Upper lobe of left lung (tissue), 6 donors: ENCODE measurements around the gene ANK3. TPM values are rescaled to one million over a fixed set of nuclear protein-coding genes. Genes with fewer than 3 reads are reported as not detected.

ENCODE experiments used
- ATAC-seq, 2 donors: fragments of 200-7000 bp; cut with Tn5 transposase; one replicate each; pipeline ENCODE4 v1.9.1; 2022; ENCODE audit warnings: mild to moderate bottlenecking in 2 of 2, moderate library complexity in 2 of 2; ENCODE audit not compliant: low FRiP score in 2 of 2
- DNase-seq, 2 donors: peaks; one replicate each; pipeline ENCODE4 v3.0.0-alpha.2; 2019 to 2020
- H3K27ac ChIP-seq, 4 donors: fragments of 200-600 bp; sonication (generic); one replicate each; pipeline ENCODE4 v1.5.1; 2016 to 2019
- H3K27me3 ChIP-seq, 4 donors: fragments of 200-600 bp; sonication (generic); one replicate each; pipeline ENCODE4 v1.5.1; 2017 to 2019
- H3K36me3 ChIP-seq, 4 donors: fragments of 200-600 bp; sonication (generic); one replicate each; pipeline ENCODE4 v1.5.1; 2016 to 2019
- H3K4me1 ChIP-seq, 4 donors: fragments of 200-600 bp; sonication (generic); one replicate each; pipeline ENCODE4 v1.5.1; 2018 to 2019
- H3K4me3 ChIP-seq, 4 donors: fragments of 200-600 bp; sonication (generic); one replicate each; pipeline ENCODE4 v1.5.1; 2017 to 2019; ENCODE audit warnings: mild to moderate bottlenecking in 2 of 4, moderate library complexity in 1 of 4
- H3K9me3 ChIP-seq, 4 donors: fragments of 200-600 bp; sonication (generic); one replicate each; pipeline ENCODE4 v1.5.1; 2018 to 2019
- CTCF ChIP-seq, 6 experiments: fragments of 450-650 bp in 4 of 6; fragments of 200-600 bp in 2 of 6; sonication (generic) in 2 of 6; IDR thresholded peaks; one replicate each; pipeline ENCODE4 v1.5.1; 2016 to 2019; ENCODE audit warnings: antibody characterized with exemption in 6 of 6
- EP300 ChIP-seq, 4 donors: sonication (generic); formaldehyde crosslinking; IDR thresholded peaks; one replicate each; pipeline ENCODE4 v1.5.1; 2017; ENCODE audit warnings: antibody characterized with exemption in 4 of 4, control low read depth in 2 of 4
- POLR2A ChIP-seq, 4 donors: fragments of 450-650 bp; IDR thresholded peaks; one replicate each; pipeline ENCODE4 v1.5.1; 2016 to 2017; ENCODE audit warnings: antibody characterized with exemption in 4 of 4, mild to moderate bottlenecking in 2 of 4
- POLR2AphosphoS5 ChIP-seq, 2 donors: sonication (generic); formaldehyde crosslinking; IDR thresholded peaks; one replicate each; pipeline ENCODE4 v1.5.1; 2017; ENCODE audit warnings: antibody characterized with exemption in 2 of 2
- WGBS, 2 donors: methylation state at CpG; one replicate each; pipeline ENCODE4 v1.1.5; 2017 to 2018; 5-methylcytosine and 5-hydroxymethylcytosine counted together
- total RNA-seq, 6 donors: library from RNA; depleted of rRNA in 4 of 6; stranded (reverse); fragments of >200 nt in 4 of 6; gene quantifications; one replicate each; pipeline versions ENCODE4 v1.1.0 to v1.2.1, GENCODE V29; 2016 to 2021
- donor health status: DM: no; HTN: no; CAD: no; lungs with moderate emphysema.
- donor health status: DM: no; HTN: yes; CAD: no; lungs with severe emphysema.

ANK3 gene
- total RNA-seq, 6 donors from 2014 or later = 43.9 to 193 (median 98.5) TPM

GRCh38 chr10:60362461-60362860 lies 27.2 kb downstream of the ANK3 start:
- H3K36me3 ChIP-seq = no peaks in the 10 kb centered on the region
- ATAC-seq (peak in 1 of 2 donors; percentile 34), DNase-seq (no peak)
- no peaks in the 10 kb centered on the region for H3K9me3 ChIP-seq
- no peaks in the 10 kb centered on the region for H3K4me1 ChIP-seq
- 93 to 96% methylated on average over 4 to 6 of the region's 6 CpGs for WGBS, 2 donors
- H3K27ac ChIP-seq = no peak overlapping the region
- TF ChIP-seq CTCF (IDR thresholded peaks at IDR 0.05) (no peak), EP300 (IDR thresholded peaks at IDR 0.05) (no peak), POLR2AphosphoS5 (IDR thresholded peaks at IDR 0.05) (no peak), POLR2A (IDR thresholded peaks at IDR 0.05) (no peak)
- no peaks in the 10 kb centered on the region for H3K27me3 ChIP-seq
- H3K4me3 ChIP-seq = no peak overlapping the region

GRCh38 chr10:60359066-60359465 lies 30.6 kb downstream of the ANK3 start:
- Histone ChIP-seq H3K36me3 (no peaks in the 10 kb centered on the region), H3K27ac (no peak overlapping the region), H3K4me1 (no peaks in the 10 kb centered on the region), H3K27me3 (no peaks in the 10 kb centered on the region), H3K4me3 (no peak overlapping the region), H3K9me3 (no peaks in the 10 kb centered on the region)
- no peak for ATAC-seq
- DNase-seq = no peak
- no peak for TF ChIP-seq POLR2AphosphoS5 (IDR thresholded peaks at IDR 0.05)
- TF ChIP-seq EP300 (IDR thresholded peaks at IDR 0.05) = no peak
- no peak for TF ChIP-seq POLR2A (IDR thresholded peaks at IDR 0.05)
- no peak for TF ChIP-seq CTCF (IDR thresholded peaks at IDR 0.05)

- no peak for DNase-seq
- H3K4me3 ChIP-seq = no peak overlapping the region
- H3K36me3 ChIP-seq = no peaks in the 10 kb centered on the region
- no peaks in the 10 kb centered on the region for H3K9me3 ChIP-seq
- no peaks in the 10 kb centered on the region for H3K27me3 ChIP-seq
- TF ChIP-seq CTCF (IDR thresholded peaks at IDR 0.05) (no peak), POLR2AphosphoS5 (IDR thresholded peaks at IDR 0.05) (no peak), EP300 (IDR thresholded peaks at IDR 0.05) (no peak), POLR2A (IDR thresholded peaks at IDR 0.05) (no peak)
- no peak for ATAC-seq
- no peak overlapping the region for H3K27ac ChIP-seq
- no peaks in the 10 kb centered on the region for H3K4me1 ChIP-seq
Measured at GRCh38 chr10:60358282-60358681, 31.4 kb downstream of the ANK3 start.

GRCh38 chr10:60353519-60354258 lies 36.0 kb downstream of the ANK3 start:
- Histone ChIP-seq H3K4me1 (no peaks in the 10 kb centered on the region), H3K9me3 (no peaks in the 10 kb centered on the region), H3K27ac (no peak overlapping the region), H3K27me3 (no peaks in the 10 kb centered on the region), H3K36me3 (no peaks in the 10 kb centered on the region), H3K4me3 (no peak overlapping the region)
- TF ChIP-seq POLR2AphosphoS5 (IDR thresholded peaks at IDR 0.05) (no peak), CTCF (IDR thresholded peaks at IDR 0.05) (no peak), EP300 (IDR thresholded peaks at IDR 0.05) (no peak), POLR2A (IDR thresholded peaks at IDR 0.05) (no peak)
- WGBS, 2 donors = 79 to 81% methylated on average over 9 of the region's 9 CpGs
- DNase-seq = no peak
- ATAC-seq = no peak

- Histone ChIP-seq H3K27me3 (no peaks in the 10 kb centered on the region), H3K4me3 (no peak overlapping the region), H3K4me1 (no peaks in the 10 kb centered on the region), H3K27ac (no peak overlapping the region), H3K9me3 (no peaks in the 10 kb centered on the region), H3K36me3 (no peaks in the 10 kb centered on the region)
- 91 to 100% methylated on average over 5 of the region's 5 CpGs for WGBS, 2 donors
- no peak for ATAC-seq
- no peak for DNase-seq
- no peak for TF ChIP-seq POLR2A (IDR thresholded peaks at IDR 0.05)
- no peak for TF ChIP-seq POLR2AphosphoS5 (IDR thresholded peaks at IDR 0.05)
- TF ChIP-seq CTCF (IDR thresholded peaks at IDR 0.05) = no peak
- TF ChIP-seq EP300 (IDR thresholded peaks at IDR 0.05) = no peak
Measured at GRCh38 chr10:60352105-60352504, 37.6 kb downstream of the ANK3 start.
